Thymus (tissue), 11 donors: ENCODE measurements around the gene NFIC. TPM values are rescaled to one million over a fixed set of nuclear protein-coding genes. Genes with fewer than 3 reads are reported as not detected.

ENCODE experiments used
- DNase-seq, 9 donors: peaks; one replicate each; pipeline ENCODE4 v3.0.0-alpha.2; 2013; ENCODE audit warnings: low spot score in 9 of 9, low read depth in 6 of 9, missing footprints in 1 of 9
- H3K27ac ChIP-seq, 2 donors: one replicate each; pipeline ENCODE4 v1.5.1; 2013; ENCODE audit warnings: control low read depth in 1 of 2, low read depth in 1 of 2, low read length in 1 of 2, mild to moderate bottlenecking in 1 of 2, moderate library complexity in 1 of 2
- H3K27me3 ChIP-seq, 2 donors: one replicate each; pipeline ENCODE4 v1.5.1; 2013; ENCODE audit warnings: low read length in 1 of 2; ENCODE audit not compliant: control insufficient read depth in 2 of 2, insufficient read depth in 1 of 2
- H3K36me3 ChIP-seq, 2 donors: one replicate each; pipeline ENCODE4 v1.5.1; 2013; ENCODE audit warnings: low read length in 1 of 2, mild to moderate bottlenecking in 1 of 2, moderate library complexity in 1 of 2; ENCODE audit not compliant: control insufficient read depth in 2 of 2, insufficient read depth in 2 of 2
- H3K4me1 ChIP-seq, 2 donors: one replicate each; pipeline ENCODE4 v1.5.1; 2013; ENCODE audit warnings: low read length in 2 of 2; ENCODE audit not compliant: control insufficient read depth in 2 of 2, insufficient read depth in 2 of 2
- H3K4me3 ChIP-seq, 2 donors: one replicate each; pipeline ENCODE4 v1.5.1; 2013; ENCODE audit warnings: low read length in 2 of 2, control low read depth in 1 of 2, mild to moderate bottlenecking in 1 of 2
- H3K9me3 ChIP-seq, 2 donors: one replicate each; pipeline ENCODE4 v1.5.1; 2013; ENCODE audit warnings: low read length in 1 of 2, mild to moderate bottlenecking in 1 of 2; ENCODE audit not compliant: control insufficient read depth in 2 of 2, insufficient read depth in 1 of 2
- WGBS: extraction: QIAGEN DNeasy Blood & Tissue Kit; methylation state at CpG from one replicate; pipeline ENCODE4 v1.1.7; 2013; 5-methylcytosine and 5-hydroxymethylcytosine counted together
- polyA plus RNA-seq: library from polyadenylated mRNA; stranded (reverse); fragments of 200-250 nt; gene quantifications from one replicate; pipeline ENCODE4 v1.2.3, GENCODE V29; 2013
- total RNA-seq: library from RNA; stranded (reverse); fragments of 120-200 nt; gene quantifications from one replicate; pipeline ENCODE4 v1.2.4, GENCODE V29; 2013
- donor health status: healthy.

The NFIC gene
- total and polyA plus RNA-seq, 2 donors: 2.1 to 17.0 TPM

GRCh38 chr19:3515891-3516422 is 149.6 kb downstream of the NFIC start:
- Histone ChIP-seq H3K4me3 (no peak overlapping the region), H3K36me3 (peaks cover 35 to 49% of the 10 kb centered on the region in 2 donors), H3K9me3 (no peaks in the 10 kb centered on the region), H3K27me3 (no peaks in the 10 kb centered on the region), H3K4me1 (peaks cover 6 to 7% of the 10 kb centered on the region in 2 donors), H3K27ac (peak overlapping the region in 1 of 2 donors; percentile 10)
- no peak for DNase-seq
- 85% methylated on average over 15 of the region's 15 CpGs for WGBS

- Histone ChIP-seq H3K4me1 (peaks cover 6 to 7% of the 10 kb centered on the region in 2 donors), H3K9me3 (no peaks in the 10 kb centered on the region), H3K4me3 (no peak overlapping the region), H3K36me3 (peaks cover 32 to 47% of the 10 kb centered on the region in 2 donors), H3K27me3 (no peaks in the 10 kb centered on the region), H3K27ac (peak overlapping the region; percentile 26 to 43)
- DNase-seq: peak in 2 of 9 donors; percentile 37 to 46
- 62% methylated on average over 15 of the region's 15 CpGs for WGBS
These were observed 150.4 kb downstream of the NFIC start for GRCh38 chr19:3516675-3517207.

- Histone ChIP-seq H3K27ac (no peak overlapping the region), H3K36me3 (peaks cover 32 to 47% of the 10 kb centered on the region in 2 donors), H3K9me3 (no peaks in the 10 kb centered on the region), H3K4me3 (no peak overlapping the region), H3K27me3 (no peaks in the 10 kb centered on the region), H3K4me1 (peaks cover 6 to 7% of the 10 kb centered on the region in 2 donors)
- DNase-seq: no peak
- WGBS: 96% methylated on average over 2 of the region's 2 CpGs
These were observed 151.3 kb downstream of the NFIC start for GRCh38 chr19:3517638-3518037.

- Histone ChIP-seq H3K4me1 (peaks cover 6 to 7% of the 10 kb centered on the region in 2 donors), H3K36me3 (peaks cover 35 to 52% of the 10 kb centered on the region in 2 donors), H3K9me3 (no peaks in the 10 kb centered on the region), H3K4me3 (no peak overlapping the region), H3K27ac (no peak overlapping the region), H3K27me3 (no peaks in the 10 kb centered on the region)
- DNase-seq: no peak
- WGBS: 96% methylated on average over 10 of the region's 10 CpGs
These were observed 151.9 kb downstream of the NFIC start for GRCh38 chr19:3518255-3518654.

- H3K4me1 ChIP-seq: peaks cover 6 to 7% of the 10 kb centered on the region in 2 donors
- 98% methylated on average over 2 of the region's 2 CpGs for WGBS
- no peaks in the 10 kb centered on the region for H3K27me3 ChIP-seq
- H3K4me3 ChIP-seq: no peak overlapping the region
- H3K36me3 ChIP-seq: peaks cover 39 to 54% of the 10 kb centered on the region in 2 donors
- H3K27ac ChIP-seq: no peak overlapping the region
- no peaks in the 10 kb centered on the region for H3K9me3 ChIP-seq
- no peak for DNase-seq
These were observed 152.3 kb downstream of the NFIC start for GRCh38 chr19:3518659-3519058.

Other genes with a start within 250 kb of the NFIC start
- gene GNA15, start 230.6 kb upstream of the NFIC start, total RNA-seq: 58.5 TPM
- gene GNA15, start 230.6 kb upstream of the NFIC start, polyA plus RNA-seq: 21.8 TPM
- 24.2 TPM for gene S1PR4, start 187.8 kb upstream of the NFIC start, total RNA-seq
- gene S1PR4, start 187.8 kb upstream of the NFIC start, polyA plus RNA-seq: 18.6 TPM
- gene NCLN, start 180.7 kb upstream of the NFIC start, total RNA-seq: 14.5 TPM
- 62.6 TPM for gene NCLN, start 180.7 kb upstream of the NFIC start, polyA plus RNA-seq
- gene CELF5, start 141.9 kb upstream of the NFIC start, total RNA-seq: 0.28 TPM
- gene CELF5, start 141.9 kb upstream of the NFIC start, polyA plus RNA-seq: 1.4 TPM
- gene SMIM24, start 113.9 kb downstream of the NFIC start, total RNA-seq: 38.6 TPM
- gene SMIM24, start 113.9 kb downstream of the NFIC start, polyA plus RNA-seq: 74.7 TPM
- not detected for gene SMIM44, start 116.9 kb downstream of the NFIC start, total RNA-seq
- not detected for gene SMIM44, start 116.9 kb downstream of the NFIC start, polyA plus RNA-seq
- gene DOHH, start 134.1 kb downstream of the NFIC start, total RNA-seq: 8.5 TPM
- gene DOHH, start 134.1 kb downstream of the NFIC start, polyA plus RNA-seq: 8.8 TPM
- 18.6 TPM for gene FZR1, start 139.7 kb downstream of the NFIC start, total RNA-seq
- 26.2 TPM for gene FZR1, start 139.7 kb downstream of the NFIC start, polyA plus RNA-seq
- 0.61 TPM for gene TEKTIP1, start 172.6 kb downstream of the NFIC start, total RNA-seq
- 4.9 TPM for gene TEKTIP1, start 172.6 kb downstream of the NFIC start, polyA plus RNA-seq
- 47.5 TPM for gene MFSD12, start 191.0 kb downstream of the NFIC start, total RNA-seq
- 76.0 TPM for gene MFSD12, start 191.0 kb downstream of the NFIC start, polyA plus RNA-seq
- 116 TPM for gene HMG20B, start 206.4 kb downstream of the NFIC start, total RNA-seq
- 111 TPM for gene HMG20B, start 206.4 kb downstream of the NFIC start, polyA plus RNA-seq
- gene GIPC3, start 218.9 kb downstream of the NFIC start, total RNA-seq: 0.52 TPM
- 0.91 TPM for gene GIPC3, start 218.9 kb downstream of the NFIC start, polyA plus RNA-seq
- 0.28 TPM for gene TBXA2R, start 240.3 kb downstream of the NFIC start, total RNA-seq
- 1.2 TPM for gene TBXA2R, start 240.3 kb downstream of the NFIC start, polyA plus RNA-seq